GM23338 (cell line): Measurements from ENCODE around the gene KRT2.

ENCODE experiments used
- CREB1 ChIP-seq: fragments of 250-450 bp; sonication (Bioruptor Pico); IDR thresholded peaks from 2 replicates; pipeline ENCODE4 v1.5.0; 2020; ENCODE audit warnings: low read depth, mild to moderate bottlenecking, moderate library complexity
- EZH2 ChIP-seq: fragments of 200-600 bp; sonication (generic); IDR thresholded peaks from one replicate; pipeline ENCODE4 v1.8.0; 2017; ENCODE audit warnings: antibody characterized with exemption, mild to moderate bottlenecking, low read depth; ENCODE audit not compliant: unreplicated experiment
- EZH2phosphoT487 ChIP-seq: fragments of 200-600 bp; sonication (generic); IDR thresholded peaks from one replicate; pipeline ENCODE4 v1.8.1; 2018; ENCODE audit warnings: antibody characterized with exemption; ENCODE audit not compliant: unreplicated experiment
- POLR2AphosphoS5 ChIP-seq: IDR thresholded peaks from 2 replicates; pipeline ENCODE4 v1.6.1; 2016; ENCODE audit warnings: antibody characterized with exemption, low read depth
- TF ChIP-seq, protein P1 (sequence below), 2 experiments: fragments of 200-600 bp in 1 of 2; sonication (generic) in 1 of 2; conservative IDR thresholded peaks; 2 replicates each; pipeline versions ENCODE4 v1.5.1 to v1.6.1; 2016 to 2017; ENCODE audit warnings: antibody characterized with exemption in 2 of 2, low read depth in 2 of 2, mild to moderate bottlenecking in 2 of 2, moderate library complexity in 1 of 2
- TF ChIP-seq, protein P2 (sequence below): IDR thresholded peaks from one replicate; pipeline ENCODE4 v1.6.1; 2018; ENCODE audit warnings: antibody characterized with exemption; ENCODE audit not compliant: unreplicated experiment

DNA sequence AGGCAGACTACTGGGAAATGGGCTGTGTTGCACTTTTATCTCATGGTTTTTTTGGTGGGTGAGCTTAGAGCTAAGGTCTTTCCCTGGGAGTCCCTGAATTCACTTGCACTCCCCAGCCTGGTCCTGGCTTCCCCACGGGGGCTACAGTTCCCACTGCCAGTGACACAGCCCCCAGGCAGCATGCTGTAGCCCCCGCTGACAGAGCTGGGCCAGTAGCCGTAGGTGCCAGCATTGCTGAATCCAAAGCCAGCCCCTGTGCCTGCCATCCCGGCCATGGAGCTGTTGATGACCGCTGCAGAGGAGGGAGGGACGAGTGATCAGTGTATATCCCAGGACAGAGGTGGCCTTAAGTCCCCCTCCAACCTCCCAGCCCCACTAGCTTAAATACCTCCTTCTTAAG lies 43.9 kb downstream of the KRT2 start:
- TF ChIP-seq, protein P1, sequence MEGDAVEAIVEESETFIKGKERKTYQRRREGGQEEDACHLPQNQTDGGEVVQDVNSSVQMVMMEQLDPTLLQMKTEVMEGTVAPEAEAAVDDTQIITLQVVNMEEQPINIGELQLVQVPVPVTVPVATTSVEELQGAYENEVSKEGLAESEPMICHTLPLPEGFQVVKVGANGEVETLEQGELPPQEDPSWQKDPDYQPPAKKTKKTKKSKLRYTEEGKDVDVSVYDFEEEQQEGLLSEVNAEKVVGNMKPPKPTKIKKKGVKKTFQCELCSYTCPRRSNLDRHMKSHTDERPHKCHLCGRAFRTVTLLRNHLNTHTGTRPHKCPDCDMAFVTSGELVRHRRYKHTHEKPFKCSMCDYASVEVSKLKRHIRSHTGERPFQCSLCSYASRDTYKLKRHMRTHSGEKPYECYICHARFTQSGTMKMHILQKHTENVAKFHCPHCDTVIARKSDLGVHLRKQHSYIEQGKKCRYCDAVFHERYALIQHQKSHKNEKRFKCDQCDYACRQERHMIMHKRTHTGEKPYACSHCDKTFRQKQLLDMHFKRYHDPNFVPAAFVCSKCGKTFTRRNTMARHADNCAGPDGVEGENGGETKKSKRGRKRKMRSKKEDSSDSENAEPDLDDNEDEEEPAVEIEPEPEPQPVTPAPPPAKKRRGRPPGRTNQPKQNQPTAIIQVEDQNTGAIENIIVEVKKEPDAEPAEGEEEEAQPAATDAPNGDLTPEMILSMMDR (conservative IDR thresholded peaks at IDR 0.05; ENCODE audit: low read depth in 2 of 2) = no peak
- TF ChIP-seq CREB1 (CRISPR knock-in tag) = no peak
- TF ChIP-seq POLR2AphosphoS5 = no peak
- TF ChIP-seq, protein P2, sequence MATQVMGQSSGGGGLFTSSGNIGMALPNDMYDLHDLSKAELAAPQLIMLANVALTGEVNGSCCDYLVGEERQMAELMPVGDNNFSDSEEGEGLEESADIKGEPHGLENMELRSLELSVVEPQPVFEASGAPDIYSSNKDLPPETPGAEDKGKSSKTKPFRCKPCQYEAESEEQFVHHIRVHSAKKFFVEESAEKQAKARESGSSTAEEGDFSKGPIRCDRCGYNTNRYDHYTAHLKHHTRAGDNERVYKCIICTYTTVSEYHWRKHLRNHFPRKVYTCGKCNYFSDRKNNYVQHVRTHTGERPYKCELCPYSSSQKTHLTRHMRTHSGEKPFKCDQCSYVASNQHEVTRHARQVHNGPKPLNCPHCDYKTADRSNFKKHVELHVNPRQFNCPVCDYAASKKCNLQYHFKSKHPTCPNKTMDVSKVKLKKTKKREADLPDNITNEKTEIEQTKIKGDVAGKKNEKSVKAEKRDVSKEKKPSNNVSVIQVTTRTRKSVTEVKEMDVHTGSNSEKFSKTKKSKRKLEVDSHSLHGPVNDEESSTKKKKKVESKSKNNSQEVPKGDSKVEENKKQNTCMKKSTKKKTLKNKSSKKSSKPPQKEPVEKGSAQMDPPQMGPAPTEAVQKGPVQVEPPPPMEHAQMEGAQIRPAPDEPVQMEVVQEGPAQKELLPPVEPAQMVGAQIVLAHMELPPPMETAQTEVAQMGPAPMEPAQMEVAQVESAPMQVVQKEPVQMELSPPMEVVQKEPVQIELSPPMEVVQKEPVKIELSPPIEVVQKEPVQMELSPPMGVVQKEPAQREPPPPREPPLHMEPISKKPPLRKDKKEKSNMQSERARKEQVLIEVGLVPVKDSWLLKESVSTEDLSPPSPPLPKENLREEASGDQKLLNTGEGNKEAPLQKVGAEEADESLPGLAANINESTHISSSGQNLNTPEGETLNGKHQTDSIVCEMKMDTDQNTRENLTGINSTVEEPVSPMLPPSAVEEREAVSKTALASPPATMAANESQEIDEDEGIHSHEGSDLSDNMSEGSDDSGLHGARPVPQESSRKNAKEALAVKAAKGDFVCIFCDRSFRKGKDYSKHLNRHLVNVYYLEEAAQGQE = no peak
- no peak for TF ChIP-seq EZH2phosphoT487
- no peak for TF ChIP-seq EZH2
